Fibroblast of peridontal ligament (primary cell): Measurements from ENCODE around the gene IFRD1.
"Not testable (repeated sequence)": the region's sequence is repeated elsewhere in the genome, so short reads cannot be mapped to it uniquely, and the experiment has no call there.

Source experiments
- DNase-seq: peaks from one replicate; pipeline ENCODE4 v3.0.0-alpha.2; 2010; ENCODE audit errors: extremely low read depth

IFRD1 gene

DNA sequence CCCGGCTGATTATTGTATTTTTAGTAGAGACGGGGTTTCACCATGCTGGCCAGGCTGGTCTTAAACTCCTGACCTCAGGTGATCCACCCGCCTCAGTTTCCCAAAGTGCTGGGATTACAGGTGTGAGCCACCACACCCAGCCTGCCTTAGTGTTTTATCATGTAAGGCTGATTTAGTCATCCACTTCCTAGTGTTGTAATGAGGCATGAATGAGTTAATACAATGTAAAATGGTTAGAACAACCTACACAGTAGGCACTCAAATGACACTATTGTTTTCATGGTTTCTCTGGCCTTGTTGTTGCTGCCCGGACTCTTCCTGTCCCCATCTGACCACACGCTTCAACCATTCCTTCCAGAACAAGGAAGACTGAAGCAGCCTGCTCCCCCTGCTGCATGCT lies 66.2 kb downstream of the IFRD1 start:
- not testable (repeated sequence) for DNase-seq

- DNase-seq: no peak
Observed at GRCh38 chr7:112517487-112517886, 67.2 kb downstream of the IFRD1 start.

GRCh38 chr7:112520787-112521186 lies 70.5 kb downstream of the IFRD1 start:
- no peak for DNase-seq

DNA sequence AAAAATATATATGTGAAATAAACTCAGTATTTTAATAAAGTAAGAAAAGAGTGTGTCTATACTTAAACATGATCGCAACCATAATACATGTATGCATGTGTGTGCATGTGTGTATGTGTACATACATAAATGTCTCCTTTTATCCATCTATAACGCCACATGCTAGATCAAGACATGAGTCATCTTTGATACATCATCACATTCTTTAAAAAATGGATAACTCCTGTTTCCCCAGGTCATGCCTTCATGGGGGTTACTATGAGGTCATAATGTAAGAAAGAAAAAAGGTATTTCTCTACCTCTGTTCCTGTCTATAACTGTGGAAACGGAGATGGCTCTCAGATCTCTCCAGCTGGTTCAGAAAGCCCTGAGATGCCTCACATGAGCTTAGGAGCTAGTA lies 71.7 kb downstream of the IFRD1 start:
- DNase-seq: no peak

DNA sequence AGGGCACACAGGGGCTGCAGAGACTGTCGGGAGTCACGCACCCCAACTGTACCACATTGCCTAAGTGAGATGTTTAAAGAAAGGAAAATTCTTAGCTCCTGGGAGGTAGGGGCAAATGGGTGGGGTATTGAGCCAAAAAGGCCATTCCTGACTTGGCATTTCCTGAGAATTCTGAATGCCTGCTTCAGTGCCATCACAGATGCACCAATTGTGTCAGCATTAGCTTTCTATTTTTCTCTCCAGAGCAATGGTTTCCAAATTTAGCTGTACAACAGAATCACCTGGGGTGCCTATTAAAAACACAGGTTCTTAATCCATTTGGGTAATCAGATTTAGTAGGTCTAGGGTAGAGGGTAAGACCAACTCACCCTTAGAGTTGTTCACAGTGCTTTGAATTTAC lies 73.6 kb downstream of the IFRD1 start:
- no peak for DNase-seq
